ENCODE results near the gene DOLK.

DNA sequence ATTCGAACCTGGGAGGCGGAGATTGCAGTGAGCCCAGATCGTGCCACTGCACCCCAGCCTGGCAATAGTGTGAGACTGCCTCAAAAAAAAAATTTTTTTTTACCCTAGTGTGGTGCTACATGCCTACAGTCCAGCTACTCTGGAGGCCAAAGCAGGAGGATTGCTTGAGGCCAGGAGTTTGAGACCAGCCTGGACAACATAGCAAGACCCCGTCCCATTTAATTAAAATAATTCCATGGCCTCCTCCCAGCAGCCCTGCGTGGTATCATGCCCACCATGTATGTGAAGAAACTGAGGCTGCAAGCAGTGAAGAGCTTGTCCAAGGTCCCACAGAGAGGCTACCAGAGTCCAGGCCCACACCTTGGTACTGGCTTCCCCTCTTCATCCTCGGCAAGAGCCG lies 46.0 kb downstream of the DOLK start:
- TF ChIP-seq POLR2A (IDR thresholded peaks at IDR 0.05; ENCODE audit: low read length): no peak
- no peak for TF ChIP-seq GATA1 (IDR thresholded peaks at IDR 0.05; ENCODE audit: low read depth, low read length)
